Left ventricle myocardium inferior (tissue), 1 donor: ENCODE measurements around the gene NTM. TPM values are rescaled to one million over a fixed set of nuclear protein-coding genes. Genes with fewer than 3 reads are reported as not detected.

Experiments
- DNase-seq: peaks from one replicate; pipeline ENCODE4 v3.0.0-alpha.2; 2020
- H3K27ac ChIP-seq: fragments of 200-600 bp; replicated peaks from 2 replicates; pipeline ENCODE4 v1.8.0; 2021
- H3K27me3 ChIP-seq: fragments of 200-600 bp; 2 replicates; pipeline ENCODE4 v1.8.0; 2021; ENCODE audit warnings: low read depth
- H3K36me3 ChIP-seq: fragments of 200-600 bp; 2 replicates; pipeline ENCODE4 v1.8.0; 2021
- H3K4me1 ChIP-seq: fragments of 200-600 bp; 2 replicates; pipeline ENCODE4 v1.8.0; 2021
- H3K4me3 ChIP-seq: fragments of 200-600 bp; 2 replicates; pipeline ENCODE4 v1.8.0; 2021; ENCODE audit warnings: mild to moderate bottlenecking, moderate library complexity
- H3K9me3 ChIP-seq: fragments of 200-600 bp; replicated peaks from 2 replicates; pipeline ENCODE4 v1.8.0; 2021
- intact Hi-C: fragments of 100-400 bp; cut with micrococcal nuclease; formaldehyde crosslinking; loops from one replicate; pipeline ENCODE4 v1.11.0; 2022
- total RNA-seq: library from RNA; stranded (reverse); fragmentation: NEBNext Ultra II Directional; extraction: Animal tissue kit (Norgen Biotek cat#: 25700); gene quantifications from one replicate; pipeline ENCODE4 v1.2.1, GENCODE V29; 2021
- TF ChIP-seq, protein P1 (sequence below): fragments of 200-600 bp; IDR thresholded peaks from 2 replicates; pipeline ENCODE4 v1.8.0; 2021; ENCODE audit warnings: antibody characterized with exemption, mild to moderate bottlenecking, borderline replicate concordance
- donor health status: DM: no; HTN: yes; CAD: no; lungs with severe emphysema.

NTM gene
- total RNA-seq, 1 donor from 2014 or later = 1.0 TPM

DNA sequence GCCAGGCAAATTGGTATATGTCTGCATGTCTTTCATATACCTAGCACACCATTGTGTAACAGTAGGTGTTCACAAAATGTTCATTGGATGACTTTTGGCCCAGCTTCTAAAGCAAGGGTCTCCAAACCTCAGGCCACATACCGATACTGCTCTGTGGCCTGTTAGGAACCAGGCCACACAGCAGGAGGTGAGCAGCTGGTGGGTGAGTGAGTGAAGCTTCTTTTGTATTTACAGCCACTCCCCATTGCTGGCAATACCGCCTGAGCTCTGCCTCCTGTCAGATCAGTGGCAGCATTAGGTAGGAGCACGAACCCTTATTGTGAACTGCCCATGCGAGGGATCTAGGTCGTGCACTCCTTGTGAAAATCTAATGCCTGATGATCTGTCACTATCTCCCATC lies 836.6 kb downstream of the NTM start:
- no peak overlapping the region for H3K27ac ChIP-seq
- H3K9me3 ChIP-seq = no peaks in the 10 kb centered on the region
- intact Hi-C loops = no loop called here
- H3K27me3 ChIP-seq = peaks cover 9% of the 10 kb centered on the region
- no peak overlapping the region for H3K4me3 ChIP-seq
- TF ChIP-seq, protein P1, sequence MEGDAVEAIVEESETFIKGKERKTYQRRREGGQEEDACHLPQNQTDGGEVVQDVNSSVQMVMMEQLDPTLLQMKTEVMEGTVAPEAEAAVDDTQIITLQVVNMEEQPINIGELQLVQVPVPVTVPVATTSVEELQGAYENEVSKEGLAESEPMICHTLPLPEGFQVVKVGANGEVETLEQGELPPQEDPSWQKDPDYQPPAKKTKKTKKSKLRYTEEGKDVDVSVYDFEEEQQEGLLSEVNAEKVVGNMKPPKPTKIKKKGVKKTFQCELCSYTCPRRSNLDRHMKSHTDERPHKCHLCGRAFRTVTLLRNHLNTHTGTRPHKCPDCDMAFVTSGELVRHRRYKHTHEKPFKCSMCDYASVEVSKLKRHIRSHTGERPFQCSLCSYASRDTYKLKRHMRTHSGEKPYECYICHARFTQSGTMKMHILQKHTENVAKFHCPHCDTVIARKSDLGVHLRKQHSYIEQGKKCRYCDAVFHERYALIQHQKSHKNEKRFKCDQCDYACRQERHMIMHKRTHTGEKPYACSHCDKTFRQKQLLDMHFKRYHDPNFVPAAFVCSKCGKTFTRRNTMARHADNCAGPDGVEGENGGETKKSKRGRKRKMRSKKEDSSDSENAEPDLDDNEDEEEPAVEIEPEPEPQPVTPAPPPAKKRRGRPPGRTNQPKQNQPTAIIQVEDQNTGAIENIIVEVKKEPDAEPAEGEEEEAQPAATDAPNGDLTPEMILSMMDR = no peak
- H3K4me1 ChIP-seq = no peaks in the 10 kb centered on the region
- DNase-seq = no peak
- no peaks in the 10 kb centered on the region for H3K36me3 ChIP-seq

DNA sequence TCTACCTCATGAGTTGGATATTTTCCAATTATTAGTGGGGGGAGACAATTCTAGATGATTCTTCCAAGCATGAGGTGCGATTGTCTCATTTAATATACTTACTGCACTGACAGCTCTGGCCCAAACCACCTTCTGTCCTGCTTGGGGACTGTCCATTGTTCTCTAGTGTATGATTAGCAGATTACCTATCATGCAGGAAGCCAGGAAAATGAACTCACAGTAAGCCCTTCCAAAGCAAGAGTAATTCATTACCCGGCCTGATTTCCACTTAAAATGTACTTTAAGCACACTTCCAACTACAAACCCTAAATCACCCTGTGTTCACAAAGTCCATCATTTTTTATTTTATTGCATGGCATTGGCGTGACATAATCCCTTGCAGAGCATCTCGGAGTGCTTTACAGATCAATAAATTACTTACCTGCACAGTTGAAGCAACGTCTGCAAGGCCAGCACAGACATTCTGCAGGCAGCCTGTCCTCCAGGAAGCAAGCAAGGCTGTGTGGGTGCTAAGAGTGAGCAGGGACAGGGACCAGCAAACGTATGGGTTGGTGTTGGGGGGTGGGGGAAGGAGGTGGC lies 838.2 kb downstream of the NTM start:
- Histone ChIP-seq H3K27ac (no peak overlapping the region), H3K27me3 (no peaks in the 10 kb centered on the region), H3K4me3 (no peak overlapping the region), H3K36me3 (no peaks in the 10 kb centered on the region), H3K4me1 (no peaks in the 10 kb centered on the region), H3K9me3 (no peaks in the 10 kb centered on the region)
- no peak for DNase-seq
- TF ChIP-seq, protein P1 = no peak
- intact Hi-C loops = no loop called here

DNA sequence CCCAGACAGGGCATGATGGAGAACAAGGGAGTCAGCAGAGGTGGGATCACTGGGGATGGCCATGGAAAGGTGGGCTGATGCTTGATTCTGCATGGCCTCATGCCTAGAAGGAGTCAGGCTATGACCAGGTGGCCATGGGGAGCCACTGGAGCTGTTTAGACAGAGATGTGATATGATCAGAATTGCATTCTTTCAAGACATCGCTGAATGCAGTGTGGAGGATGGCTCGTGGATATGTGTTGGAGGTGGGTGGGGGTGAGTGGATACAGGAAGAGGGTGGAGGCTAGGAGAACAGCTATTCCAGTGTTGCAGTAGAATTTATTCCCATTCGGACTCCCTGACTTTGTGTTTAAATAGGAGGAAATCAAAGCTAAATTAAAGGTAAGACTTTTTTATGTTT lies 841.1 kb downstream of the NTM start:
- Histone ChIP-seq H3K36me3 (no peaks in the 10 kb centered on the region), H3K4me3 (no peak overlapping the region), H3K9me3 (no peaks in the 10 kb centered on the region), H3K27ac (no peak overlapping the region), H3K27me3 (peaks cover 9% of the 10 kb centered on the region), H3K4me1 (no peaks in the 10 kb centered on the region)
- DNase-seq = no peak
- intact Hi-C loops = no loop called here
- TF ChIP-seq, protein P1 = no peak

DNA sequence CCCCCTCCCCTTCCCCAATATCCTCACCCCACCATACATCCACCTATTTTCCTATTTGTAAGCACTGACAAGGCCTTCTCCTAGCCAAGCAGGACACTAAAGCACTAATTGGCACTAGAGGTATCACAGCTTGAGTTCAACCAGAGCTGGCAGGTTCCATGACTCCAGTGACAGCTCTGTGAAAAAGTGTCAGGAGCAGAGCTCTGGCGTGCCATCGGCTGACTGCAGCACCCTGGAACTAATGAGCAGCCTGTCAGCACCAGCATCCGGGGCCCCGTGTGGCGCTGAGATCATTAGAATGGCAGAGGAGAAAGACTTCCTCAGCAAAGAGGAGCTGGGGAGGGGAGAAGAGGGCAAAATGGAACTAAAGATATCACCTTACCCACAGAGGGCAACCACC lies 847.4 kb downstream of the NTM start:
- intact Hi-C loops = no loop called here
- Histone ChIP-seq H3K36me3 (no peaks in the 10 kb centered on the region), H3K4me1 (no peaks in the 10 kb centered on the region), H3K4me3 (no peak overlapping the region), H3K27me3 (peaks cover 23% of the 10 kb centered on the region), H3K9me3 (no peaks in the 10 kb centered on the region), H3K27ac (no peak overlapping the region)
- TF ChIP-seq, protein P1 = no peak
- no peak for DNase-seq

DNA sequence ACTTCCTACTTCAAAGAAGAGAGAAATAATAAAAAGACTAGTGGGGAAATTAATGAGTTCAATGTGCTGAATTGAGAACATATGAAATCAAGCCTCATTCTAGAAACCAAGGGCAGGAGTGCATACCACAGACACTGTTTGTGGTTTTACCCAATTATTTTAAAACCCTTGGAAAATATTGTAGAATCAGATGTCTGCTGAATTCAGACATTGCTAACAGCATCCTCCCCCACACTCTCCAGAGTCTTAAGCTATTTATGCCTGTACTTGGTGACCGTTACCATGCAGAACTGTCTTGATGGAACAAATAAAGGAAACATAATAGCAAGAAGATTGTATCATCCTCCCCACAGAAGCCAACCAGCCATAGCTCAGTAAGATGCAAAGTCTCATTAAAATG lies 850.1 kb downstream of the NTM start:
- TF ChIP-seq, protein P1 = no peak
- Histone ChIP-seq H3K9me3 (no peaks in the 10 kb centered on the region), H3K27ac (no peak overlapping the region), H3K36me3 (no peaks in the 10 kb centered on the region), H3K27me3 (peaks cover 34% of the 10 kb centered on the region), H3K4me3 (no peak overlapping the region), H3K4me1 (no peaks in the 10 kb centered on the region)
- no peak for DNase-seq
- intact Hi-C loops = no loop called here
